Measurements from ENCODE around the gene CLIP3. TPM values are rescaled to one million over a fixed set of nuclear protein-coding genes. Genes with fewer than 3 reads are reported as not detected.
A peak's percentile ranks its signal among the peaks of the same experiment; 100 is the strongest.

The CLIP3 gene
- total and polyA plus RNA-seq, 2 experiments from 2014 or later = 15.1 to 19.1 TPM

DNA sequence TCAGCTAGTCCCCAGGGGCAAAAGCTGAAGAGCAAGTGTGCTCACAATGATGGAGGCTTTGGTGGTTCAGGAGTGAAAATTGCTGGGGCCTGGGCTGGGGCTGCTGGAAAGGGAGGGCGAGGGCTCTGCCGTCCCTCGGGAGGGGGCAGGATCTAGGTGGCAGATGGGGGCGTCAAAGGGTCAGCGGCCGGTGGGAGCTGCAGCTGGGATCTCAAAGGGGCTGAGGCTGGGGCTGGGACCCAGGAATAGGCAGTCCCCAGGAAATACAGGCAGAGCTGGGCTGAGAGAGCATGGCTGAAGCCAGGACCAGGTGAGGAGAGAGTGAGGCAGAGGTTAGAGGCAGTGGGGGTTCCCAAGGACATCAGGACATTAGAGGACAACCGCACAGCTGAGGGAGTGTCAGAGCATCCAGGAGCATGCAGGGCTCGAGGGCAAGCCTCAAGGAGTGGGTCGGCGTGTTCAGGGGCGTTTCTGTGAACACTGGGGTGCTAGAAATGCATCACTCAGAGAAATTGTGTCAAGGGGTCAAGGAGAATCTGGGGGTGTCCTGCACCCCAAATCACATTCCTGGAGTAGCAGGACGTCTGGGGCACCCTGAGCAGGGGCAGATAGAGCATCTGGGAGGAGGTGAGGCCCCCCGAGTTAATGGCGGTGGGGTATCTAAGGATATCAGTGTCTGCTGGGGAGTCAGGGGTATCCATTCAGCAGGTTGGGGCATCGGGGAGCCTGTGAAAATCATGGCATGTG, 22.9 kb downstream of the CLIP3 start:
- H3K27ac ChIP-seq (ENCODE audit: low read depth) = no peak overlapping the region
- peak overlapping the region; percentile 12; the same call in 1 of the 2 replicates for H3K27ac Mint-ChIP-seq

GRCh38 chr19:36009220-36009619, 23.5 kb downstream of the CLIP3 start:
- Mint-ChIP-seq H3K4me3 (peak overlapping the region; percentile 95), H3K9me3 (no peaks in the 10 kb centered on the region; the same call in 2 of the 3 replicates), H3K4me1 (peaks cover 27% of the 10 kb centered on the region), H3K27me3 (ENCODE audit: insufficient read depth, low read depth, poor library complexity) (peaks cover 21% of the 10 kb centered on the region), H3K27ac (0 out of 2 replicates have a peak overlapping the region, but pooled peaks have one; percentile 12), H3K36me3 (ENCODE audit: low read depth) (peaks cover 20% of the 10 kb centered on the region)
- peak; percentile 63 for ATAC-seq
- Histone ChIP-seq H3K27ac (ENCODE audit: low read depth) (no peak overlapping the region), H4K20me1 (replicated peaks; ENCODE audit: insufficient read depth) (no peaks in the 10 kb centered on the region; the same call in 1 of the 2 replicates), H3K4me1 (ENCODE audit: insufficient read depth) (peaks cover 20% of the 10 kb centered on the region; the same call in 1 of the 2 replicates), H3K27me3 (ENCODE audit: insufficient read depth) (no peaks in the 10 kb centered on the region), H3K79me2 (replicated peaks; ENCODE audit: insufficient read depth) (peaks cover 4% of the 10 kb centered on the region), H3K4me3 (peak overlapping the region; percentile 85), H3K9me2 (ENCODE audit: insufficient read depth) (no peaks in the 10 kb centered on the region), H2AFZ (peak overlapping the region; percentile 83), H3F3A (replicated peaks; ENCODE audit: low read depth) (no peaks in the 10 kb centered on the region), H3K4me2 (peak overlapping the region; percentile 85), H3K36me3 (ENCODE audit: insufficient read depth) (0 out of 2 replicates have a peak, but pooled peaks cover 5% of the 10 kb centered on the region)
- DNase-seq (ENCODE audit: low spot score) = peak; percentile 82
- TF ChIP-seq STAT1 (IDR thresholded peaks at IDR 0.05; ENCODE audit: unreplicated experiment) = no peak
- peak; percentile 58 for TF ChIP-seq POLR2AphosphoS5 (IDR thresholded peaks at IDR 0.05; ENCODE audit: low read depth)
- peak; percentile 58; the same call in 1 of the 2 replicates for TF ChIP-seq CREB1 (CRISPR knock-in tag; IDR thresholded peaks at IDR 0.05; ENCODE audit: low read depth)
- TF ChIP-seq, protein P1, sequence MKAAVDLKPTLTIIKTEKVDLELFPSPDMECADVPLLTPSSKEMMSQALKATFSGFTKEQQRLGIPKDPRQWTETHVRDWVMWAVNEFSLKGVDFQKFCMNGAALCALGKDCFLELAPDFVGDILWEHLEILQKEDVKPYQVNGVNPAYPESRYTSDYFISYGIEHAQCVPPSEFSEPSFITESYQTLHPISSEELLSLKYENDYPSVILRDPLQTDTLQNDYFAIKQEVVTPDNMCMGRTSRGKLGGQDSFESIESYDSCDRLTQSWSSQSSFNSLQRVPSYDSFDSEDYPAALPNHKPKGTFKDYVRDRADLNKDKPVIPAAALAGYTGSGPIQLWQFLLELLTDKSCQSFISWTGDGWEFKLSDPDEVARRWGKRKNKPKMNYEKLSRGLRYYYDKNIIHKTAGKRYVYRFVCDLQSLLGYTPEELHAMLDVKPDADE (IDR thresholded peaks at IDR 0.05) = no peak
- TF ChIP-seq EZH2phosphoT487 (IDR thresholded peaks at IDR 0.05; ENCODE audit: unreplicated experiment) = no peak
- TF ChIP-seq CTCF (conservative IDR thresholded peaks at IDR 0.05; ENCODE audit: low read depth in 2 of 2) = no peak
- TF ChIP-seq ZNF462 (CRISPR knock-in tag; IDR thresholded peaks at IDR 0.05) = no peak

More for the DNA sequence above, 22.9 kb downstream of the CLIP3 start:
- H3F3A ChIP-seq (replicated peaks; ENCODE audit: low read depth) = no peaks in the 10 kb centered on the region
- peaks cover 17% of the 10 kb centered on the region for H3K36me3 Mint-ChIP-seq (ENCODE audit: low read depth)
- H3K4me1 ChIP-seq (ENCODE audit: insufficient read depth) = peaks cover 21% of the 10 kb centered on the region; the same call in 1 of the 2 replicates
- H3K9me2 ChIP-seq (ENCODE audit: insufficient read depth) = no peaks in the 10 kb centered on the region
- TF ChIP-seq JUNB (IDR thresholded peaks at IDR 0.05; ENCODE audit: unreplicated experiment) = no peak
- H3K4me1 Mint-ChIP-seq = peaks cover 31% of the 10 kb centered on the region
- H3K4me2 ChIP-seq = peak overlapping the region; percentile 85
- DNase-seq (ENCODE audit: low spot score) (no peak), ATAC-seq (no peak; the same call in 2 of the 3 replicates)
- H3K79me2 ChIP-seq (replicated peaks; ENCODE audit: insufficient read depth) = peaks cover 4% of the 10 kb centered on the region
- no peaks in the 10 kb centered on the region; the same call in 1 of the 2 replicates for H4K20me1 ChIP-seq (replicated peaks; ENCODE audit: insufficient read depth)
- H3K27me3 ChIP-seq (ENCODE audit: insufficient read depth) = no peaks in the 10 kb centered on the region
- peaks cover 21% of the 10 kb centered on the region for H3K27me3 Mint-ChIP-seq (ENCODE audit: insufficient read depth, low read depth, poor library complexity)
- peak overlapping the region; percentile 77 for H3K4me3 Mint-ChIP-seq
- H2AFZ ChIP-seq = no peak overlapping the region; the same call in 1 of the 2 replicates
- peak overlapping the region; percentile 85 for H3K4me3 ChIP-seq
- H3K36me3 ChIP-seq (ENCODE audit: insufficient read depth) = 0 out of 2 replicates have a peak, but pooled peaks cover 5% of the 10 kb centered on the region
- H3K9me3 Mint-ChIP-seq = no peaks in the 10 kb centered on the region; the same call in 2 of the 3 replicates
